BLaER1 treated with 17β-estradiol and CSF1 and Interleukin-3, amounts not matched to agents 10 nM and 100 nM (cell line): ENCODE measurements around the gene JPH3.
"Not testable (repeated sequence)": the region's sequence is repeated elsewhere in the genome, so short reads cannot be mapped to it uniquely, and the experiment has no call there.

Experiments
- H3K27ac ChIP-seq, 11 experiments: shearing (Covaris generic); formaldehyde crosslinking; 2 replicates each; pipeline ENCODE4 v1.8.1; 2022
- H3K27me3 ChIP-seq, 11 experiments: shearing (Covaris generic); formaldehyde crosslinking; 2 replicates each; pipeline ENCODE4 v1.8.1; 2022
- H3K36me3 ChIP-seq, 11 experiments: shearing (Covaris generic); formaldehyde crosslinking; 2 replicates each; pipeline ENCODE4 v1.8.1; 2022
- H3K4me1 ChIP-seq, 10 experiments: shearing (Covaris generic); formaldehyde crosslinking; 2 replicates each; pipeline ENCODE4 v1.8.1; 2022
- H3K4me2 ChIP-seq, 11 experiments: shearing (Covaris generic); formaldehyde crosslinking; 2 replicates each; pipeline ENCODE4 v1.8.1; 2022
- H3K4me3 ChIP-seq, 10 experiments: shearing (Covaris generic); formaldehyde crosslinking; 2 replicates each; pipeline ENCODE4 v1.8.1; 2022
- H3K9ac ChIP-seq, 11 experiments: shearing (Covaris generic); formaldehyde crosslinking; 2 replicates each; pipeline ENCODE4 v1.8.1; 2022
- H3K9me3 ChIP-seq, 11 experiments: shearing (Covaris generic); formaldehyde crosslinking; replicated peaks in 1 of 11; 2 replicates each; pipeline ENCODE4 v1.8.1; 2022
- H4K20me1 ChIP-seq, 11 experiments: shearing (Covaris generic); formaldehyde crosslinking; 2 replicates each; pipeline ENCODE4 v1.8.1; 2022
- Cebpa-rat ChIP-seq, 11 experiments: shearing (Covaris generic); IDR thresholded peaks; 2 replicates each; pipeline ENCODE4 v1.8.1; 2022

Gene JPH3

DNA sequence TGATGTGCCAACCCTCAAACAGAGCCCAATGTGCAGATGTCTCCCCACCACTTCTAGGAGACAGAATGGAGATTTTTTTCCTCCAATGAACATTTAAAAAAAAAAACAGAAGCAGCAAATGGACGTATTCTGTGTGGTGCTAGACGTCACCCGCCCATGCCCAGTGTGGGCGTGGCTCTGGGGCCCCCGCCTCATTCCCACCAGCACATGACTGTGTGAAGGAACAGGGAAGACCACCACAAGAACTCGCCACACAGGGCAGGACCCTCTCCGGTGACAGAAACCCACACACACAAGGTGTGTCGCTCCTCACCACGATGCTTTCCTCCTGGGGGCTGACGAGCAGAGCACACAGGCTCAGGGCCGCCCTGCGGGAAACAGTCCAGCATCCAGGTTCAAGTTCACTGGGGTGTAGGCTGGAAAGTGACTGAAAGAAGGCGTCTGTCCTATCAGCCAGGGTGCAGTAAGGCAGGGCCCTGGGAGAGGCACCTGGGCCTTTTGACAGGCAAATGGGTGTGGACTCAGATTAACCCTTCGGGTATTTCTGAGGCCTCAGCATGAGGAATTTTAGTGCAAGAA, 110.0 kb downstream of the JPH3 start:
- peak overlapping the region in 7 of 11 experiments; percentile 26 to 75 (median 62); a peak in 13 of 22 replicates for H3K9ac ChIP-seq
- peaks cover 25 to 86% (median 71%) of the 10 kb centered on the region in 10 experiments for H3K4me1 ChIP-seq
- no peaks in the 10 kb centered on the region for H3K27me3 ChIP-seq
- H3K4me2 ChIP-seq = peak overlapping the region; percentile 66 to 91 (median 79); a peak in 21 of 22 replicates
- peaks cover 0 to 7% (median 0%) of the 10 kb centered on the region in 11 experiments; a peak in 5 of 22 replicates for H3K9me3 ChIP-seq
- peaks cover 0 to 52% (median 12%) of the 10 kb centered on the region in 11 experiments; a peak in 10 of 22 replicates for H4K20me1 ChIP-seq
- no peak overlapping the region for H3K4me3 ChIP-seq
- TF ChIP-seq Cebpa-rat (IDR thresholded peaks at IDR 0.05) = no peak
- H3K36me3 ChIP-seq = peaks cover 54 to 89% (median 82%) of the 10 kb centered on the region in 11 experiments
- H3K27ac ChIP-seq = peak overlapping the region in 8 of 11 experiments; percentile 54 to 86 (median 82); a peak in 16 of 22 replicates

GRCh38 chr16:87713451-87714229, 111.3 kb downstream of the JPH3 start:
- Histone ChIP-seq H3K27me3 (no peaks in the 10 kb centered on the region), H3K9me3 (peaks cover 0 to 12% (median 2%) of the 10 kb centered on the region in 11 experiments; a peak in 13 of 22 replicates), H3K36me3 (peaks cover 47 to 85% (median 77%) of the 10 kb centered on the region in 11 experiments), H3K4me3 (no peak overlapping the region), H4K20me1 (peaks cover 0 to 38% (median 4%) of the 10 kb centered on the region in 11 experiments; a peak in 10 of 22 replicates), H3K9ac (peak overlapping the region in 7 of 11 experiments; percentile 50 to 75 (median 62); a peak in 14 of 22 replicates), H3K4me1 (peaks cover 25 to 81% (median 64%) of the 10 kb centered on the region in 10 experiments), H3K27ac (peak overlapping the region in 9 of 11 experiments; percentile 48 to 86 (median 82); a peak in 18 of 22 replicates), H3K4me2 (peak overlapping the region; percentile 66 to 91 (median 79))
- no peak for TF ChIP-seq Cebpa-rat (IDR thresholded peaks at IDR 0.05)

GRCh38 chr16:87715231-87715630, 112.9 kb downstream of the JPH3 start:
- Histone ChIP-seq H3K27ac (peak overlapping the region in 4 of 11 experiments; percentile 82 to 86 (median 84); a peak in 7 of 22 replicates), H3K36me3 (peaks cover 41 to 85% (median 76%) of the 10 kb centered on the region in 11 experiments; a peak in 21 of 22 replicates), H3K27me3 (no peaks in the 10 kb centered on the region), H3K4me1 (peaks cover 25 to 71% (median 54%) of the 10 kb centered on the region in 10 experiments), H3K4me3 (no peak overlapping the region), H3K9ac (0 out of 22 replicates have a peak overlapping the region, but pooled peaks of 1 of the 11 experiments have one; percentile 75), H3K9me3 (peaks cover 0 to 28% (median 16%) of the 10 kb centered on the region in 11 experiments; a peak in 14 of 22 replicates), H4K20me1 (peaks cover 0 to 22% (median under 1%) of the 10 kb centered on the region in 11 experiments; a peak in 7 of 22 replicates), H3K4me2 (peak overlapping the region in 6 of 11 experiments; percentile 42 to 85 (median 82); a peak in 4 of 22 replicates)
- TF ChIP-seq Cebpa-rat (IDR thresholded peaks at IDR 0.05) = no peak

DNA sequence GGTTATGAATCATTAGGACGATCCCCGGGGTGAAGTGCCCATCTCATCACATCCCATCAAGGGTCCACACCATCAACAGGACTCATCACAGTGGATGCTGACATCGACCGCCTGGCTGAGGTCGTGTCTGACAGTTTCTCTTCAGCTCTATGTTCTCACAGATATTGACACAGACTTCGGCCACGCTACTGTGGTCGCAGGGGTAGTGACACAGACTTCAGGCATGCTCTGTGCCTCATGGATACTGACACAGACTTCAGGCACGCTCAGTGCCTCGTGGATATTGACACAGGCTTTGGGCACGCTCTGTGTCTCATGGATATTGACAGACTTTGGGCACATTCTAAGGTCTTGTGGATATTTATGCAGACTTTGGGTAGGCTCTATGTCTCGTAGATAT, 113.3 kb downstream of the JPH3 start:
- H3K4me3 ChIP-seq = no peak overlapping the region
- peaks cover 25 to 75% (median 58%) of the 10 kb centered on the region in 10 experiments for H3K4me1 ChIP-seq
- no peak overlapping the region for H3K9ac ChIP-seq
- peaks cover 0 to 22% (median 5%) of the 10 kb centered on the region in 11 experiments; a peak in 11 of 22 replicates for H4K20me1 ChIP-seq
- TF ChIP-seq Cebpa-rat (IDR thresholded peaks at IDR 0.05) = no peak
- H3K4me2 ChIP-seq = peak overlapping the region in 2 of 11 experiments; percentile 84 to 85; a peak in 3 of 22 replicates
- H3K27ac ChIP-seq = peak overlapping the region in 3 of 11 experiments; percentile 32 to 84 (median 83); a peak in 4 of 22 replicates
- peaks cover 0 to 30% (median 17%) of the 10 kb centered on the region in 11 experiments; a peak in 14 of 22 replicates for H3K9me3 ChIP-seq
- H3K27me3 ChIP-seq = no peaks in the 10 kb centered on the region
- H3K36me3 ChIP-seq = peaks cover 41 to 85% (median 75%) of the 10 kb centered on the region in 11 experiments; a peak in 21 of 22 replicates

GRCh38 chr16:87718831-87719230, 116.5 kb downstream of the JPH3 start:
- not testable (repeated sequence) for H3K4me2 ChIP-seq, H3K4me3 ChIP-seq, H3K9ac ChIP-seq, H3K27me3 ChIP-seq
- Histone ChIP-seq H3K9me3 (peaks cover 0 to 30% (median 17%) of the 10 kb centered on the region in 11 experiments; a peak in 14 of 22 replicates), H4K20me1 (peaks cover 0 to 36% (median 22%) of the 10 kb centered on the region in 11 experiments; a peak in 18 of 22 replicates), H3K27ac (peak overlapping the region in 2 of 11 experiments; percentile 28 to 35; a peak in 2 of 22 replicates), H3K4me1 (peaks cover 22 to 78% (median 64%) of the 10 kb centered on the region in 10 experiments), H3K36me3 (peaks cover 51 to 87% (median 74%) of the 10 kb centered on the region in 11 experiments; a peak in 21 of 22 replicates)

DNA sequence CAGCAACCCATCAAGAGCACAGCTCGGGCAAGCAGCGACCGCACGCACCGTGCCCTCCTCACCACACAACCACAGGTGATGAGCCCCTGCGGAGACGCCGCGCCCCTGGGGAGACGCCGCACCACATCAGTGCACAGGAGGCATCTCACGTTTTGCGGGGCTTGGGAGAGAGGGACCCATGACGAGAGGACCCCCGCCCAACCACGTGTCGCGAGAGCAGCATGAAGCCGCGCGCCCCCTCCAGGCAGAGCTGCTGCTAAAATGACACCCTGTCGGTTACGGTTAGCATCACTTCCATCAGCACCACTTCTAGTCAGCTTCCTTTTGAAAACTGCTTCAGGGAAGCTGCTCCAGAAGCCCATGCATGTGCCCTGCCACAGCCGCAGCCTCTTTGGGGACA, 118.1 kb downstream of the JPH3 start:
- H3K36me3 ChIP-seq = peaks cover 43 to 71% (median 63%) of the 10 kb centered on the region in 11 experiments; a peak in 21 of 22 replicates
- no peak for TF ChIP-seq Cebpa-rat (IDR thresholded peaks at IDR 0.05)

GRCh38 chr16:87721622-87722585, 119.6 kb downstream of the JPH3 start:
- no peak for TF ChIP-seq Cebpa-rat (IDR thresholded peaks at IDR 0.05)
- Histone ChIP-seq H3K9ac (peak overlapping the region in 5 of 11 experiments; percentile 52 to 72 (median 69); a peak in 8 of 22 replicates), H3K9me3 (peaks cover 0 to 23% (median 17%) of the 10 kb centered on the region in 11 experiments; a peak in 13 of 22 replicates), H3K4me2 (peak overlapping the region; percentile 57 to 91 (median 86); a peak in 21 of 22 replicates), H3K36me3 (peaks cover 28 to 56% (median 50%) of the 10 kb centered on the region in 11 experiments; a peak in 21 of 22 replicates), H3K4me3 (no peak overlapping the region; a peak in 2 of 20 replicates), H4K20me1 (peaks cover 0 to 47% (median 22%) of the 10 kb centered on the region in 11 experiments; a peak in 18 of 22 replicates), H3K27ac (peak overlapping the region in 7 of 11 experiments; percentile 39 to 90 (median 78); a peak in 12 of 22 replicates), H3K4me1 (peaks cover 37 to 83% (median 73%) of the 10 kb centered on the region in 10 experiments), H3K27me3 (no peaks in the 10 kb centered on the region)

More for the DNA sequence above, 118.1 kb downstream of the JPH3 start:
- H3K4me2 ChIP-seq = peak overlapping the region in 10 of 11 experiments; percentile 14 to 91 (median 86); a peak in 18 of 22 replicates
- H3K9ac ChIP-seq = peak overlapping the region in 5 of 11 experiments; percentile 3 to 72 (median 60); a peak in 8 of 22 replicates
- H3K4me1 ChIP-seq = peaks cover 30 to 78% (median 64%) of the 10 kb centered on the region in 10 experiments
- peak overlapping the region in 6 of 11 experiments; percentile 14 to 90 (median 55); a peak in 10 of 22 replicates for H3K27ac ChIP-seq
- H3K27me3 ChIP-seq = no peaks in the 10 kb centered on the region
- no peak overlapping the region for H3K4me3 ChIP-seq
- H4K20me1 ChIP-seq = peaks cover 0 to 47% (median 22%) of the 10 kb centered on the region in 11 experiments; a peak in 18 of 22 replicates
- peaks cover 0 to 30% (median 17%) of the 10 kb centered on the region in 11 experiments; a peak in 14 of 22 replicates for H3K9me3 ChIP-seq
